Occipital lobe (tissue), 2 donors: ENCODE results near the gene FCAMR. TPM values are rescaled to one million over a fixed set of nuclear protein-coding genes. Genes with fewer than 3 reads are reported as not detected.

Source experiments
- DNase-seq: peaks from one replicate; lab custom pipeline; 2025; lab: John Stamatoyannopoulos, UW
- total RNA-seq: library from RNA; depleted of rRNA; stranded (reverse); fragments of >200 nt; gene quantifications from one replicate; pipeline ENCODE4 v1.2.3, GENCODE V29; 2014

FCAMR gene
- total RNA-seq, 1 donor from 2014 or later: not detected

GRCh38 chr1:206960676-206961386 is 9.4 kb downstream of the FCAMR start:
- no peak for DNase-seq

GRCh38 chr1:206958144-206958543 is 12.1 kb downstream of the FCAMR start:
- DNase-seq: no peak

GRCh38 chr1:206957639-206958038 is 12.6 kb downstream of the FCAMR start:
- no peak for DNase-seq

- no peak for DNase-seq
Measured at GRCh38 chr1:206955476-206956451, 14.5 kb downstream of the FCAMR start.

GRCh38 chr1:206954459-206955342 is 15.6 kb downstream of the FCAMR start:
- DNase-seq: no peak

- no peak for DNase-seq
Measured at GRCh38 chr1:206953626-206954025, 16.6 kb downstream of the FCAMR start.

GRCh38 chr1:206953126-206953525 is 17.1 kb downstream of the FCAMR start:
- no peak for DNase-seq

- no peak for DNase-seq
Measured at GRCh38 chr1:206952171-206952570, 18.1 kb downstream of the FCAMR start.

GRCh38 chr1:206951318-206952100 is 18.8 kb downstream of the FCAMR start:
- DNase-seq: no peak

GRCh38 chr1:206949641-206950040 is 20.6 kb downstream of the FCAMR start:
- DNase-seq: no peak

- DNase-seq: no peak
Measured at GRCh38 chr1:206949208-206949607, 21.1 kb downstream of the FCAMR start.

- no peak for DNase-seq
Measured at GRCh38 chr1:206947255-206947654, 23.0 kb downstream of the FCAMR start.

GRCh38 chr1:206946261-206946660 is 24.0 kb downstream of the FCAMR start, which contains the start of gene PIGR:
Gene PIGR (minus strand): TSS chr1:206946466. CDS start chr1:206940531, 5,935 bp downstream.
- no peak for DNase-seq

GRCh38 chr1:206945779-206946178 is 24.5 kb downstream of the FCAMR start:
- DNase-seq: no peak

- no peak for DNase-seq
Measured at GRCh38 chr1:206944703-206945102, 25.6 kb downstream of the FCAMR start.

GRCh38 chr1:206941766-206942418 is 28.4 kb downstream of the FCAMR start:
- DNase-seq: no peak

- DNase-seq: no peak
Measured at GRCh38 chr1:206940588-206940936, 29.7 kb downstream of the FCAMR start.

GRCh38 chr1:206939841-206940587 is 30.2 kb downstream of the FCAMR start:
- DNase-seq: no peak

- DNase-seq: no peak
Measured at GRCh38 chr1:206939131-206939530, 31.1 kb downstream of the FCAMR start.
